ENCODE measurements around the gene TMEM89.

GRCh38 chr3:48585411-48585810, 36.2 kb downstream of the TMEM89 start:
- no peak for TF ChIP-seq CTCF (IDR thresholded peaks at IDR 0.05; ENCODE audit: low read depth, low read length, poor library complexity, severe bottlenecking)
- no peak for TF ChIP-seq EZH2phosphoT487 (IDR thresholded peaks at IDR 0.05; ENCODE audit: borderline replicate concordance, low read length)
